Measurements from ENCODE around the gene WNT9A. TPM values are rescaled to one million over a fixed set of nuclear protein-coding genes. Genes with fewer than 3 reads are reported as not detected.

The WNT9A gene
- polyA plus RNA-seq, 1 of the 3 experiments (the other 2 are of a cell fraction), result 0.31 TPM

- H3K9ac ChIP-seq, result no peak overlapping the region
- TF ChIP-seq FOXJ3 (CRISPR knock-in tag; IDR thresholded peaks at IDR 0.05) (no peak), RCOR1 (IDR thresholded peaks at IDR 0.05; ENCODE audit: low read length) (no peak), POLR2AphosphoS5 (IDR thresholded peaks at IDR 0.05; ENCODE audit: low read depth, low read length) (no peak), GABPA (IDR thresholded peaks at IDR 0.05; ENCODE audit: low read depth) (no peak), JUND (IDR thresholded peaks at IDR 0.05) (no peak), NRF1 (IDR thresholded peaks at IDR 0.05; ENCODE audit: low read depth, low read length) (no peak), REST (IDR thresholded peaks at IDR 0.05; ENCODE audit: low read depth, low read length) (no peak), EZH2phosphoT487 (IDR thresholded peaks at IDR 0.05; ENCODE audit: borderline replicate concordance, low read depth) (no peak), CHD2 (IDR thresholded peaks at IDR 0.05; ENCODE audit: low read length, partially characterized antibody) (no peak), RXRA (IDR thresholded peaks at IDR 0.05; ENCODE audit: borderline replicate concordance, low read depth) (no peak), TAF1 (IDR thresholded peaks at IDR 0.05; ENCODE audit: borderline replicate concordance, low read depth, low read length) (no peak), TEAD4 (IDR thresholded peaks at IDR 0.05; ENCODE audit: borderline replicate concordance, insufficient read depth) (no peak), PBX3 (IDR thresholded peaks at IDR 0.05) (no peak), NFIC (IDR thresholded peaks at IDR 0.05; ENCODE audit: borderline replicate concordance) (no peak), RAD21 (IDR thresholded peaks at IDR 0.05; ENCODE audit: low read length) (no peak), USF2 (IDR thresholded peaks at IDR 0.05; ENCODE audit: borderline replicate concordance, low read depth, low read length) (no peak), MEF2A (IDR thresholded peaks at IDR 0.05; ENCODE audit: borderline replicate concordance, low read depth) (no peak), CTCF (IDR thresholded peaks at IDR 0.05) (no peak), MXI1 (IDR thresholded peaks at IDR 0.05; ENCODE audit: low read depth, low read length) (no peak)
- CTCF ChIA-PET, result interaction anchor here (1.5 kb wide), 1 partner anchor 176 kb away, joined by 6 read pairs; no protein-coding TSS in a partner anchor
- no peaks in the 10 kb centered on the region for H3K36me3 ChIP-seq (replicated peaks in 1 of 2; ENCODE audit: control insufficient read depth in 1 of 2, insufficient read depth in 2 of 2, low read length in 1 of 2)
- no peaks in the 10 kb centered on the region for H3K9me3 ChIP-seq
- H3K9me2 ChIP-seq, result no peaks in the 10 kb centered on the region
- DNase-seq, result no peak
- H3K79me2 ChIP-seq (ENCODE audit: insufficient read depth), result no peaks in the 10 kb centered on the region
- POLR2A ChIA-PET, result no interaction called here
- H3K4me3 ChIP-seq (ENCODE audit: low read depth in 2 of 2, low read length in 1 of 2), result no peak overlapping the region
- H2AFZ ChIP-seq (ENCODE audit: low read depth), result no peak overlapping the region
- no peaks in the 10 kb centered on the region for H3K4me1 ChIP-seq (ENCODE audit: control insufficient read depth in 1 of 2, insufficient read depth in 2 of 2, low read depth in 1 of 2, low read length in 1 of 2)
- H3F3A ChIP-seq (replicated peaks; ENCODE audit: insufficient read depth), result peaks cover 11% of the 10 kb centered on the region
- no peaks in the 10 kb centered on the region for H3K27me3 ChIP-seq (ENCODE audit: insufficient read depth)
- H3K27ac ChIP-seq (ENCODE audit: low read depth in 2 of 2, low read length in 1 of 2), result no peak overlapping the region
- H4K20me1 ChIP-seq (ENCODE audit: insufficient read depth), result no peaks in the 10 kb centered on the region
- WGBS (ENCODE audit: low lambda C conversion rate), result 62% methylated on average over 10 of the region's 10 CpGs
- H3K4me2 ChIP-seq, result no peak overlapping the region
These were observed 9.5 kb downstream of the WNT9A start for GRCh38 chr1:227938276-227938675.

Data from SK-N-SH (cell line).